Loucy (cell line): ENCODE data around the gene KMT2E.

Source experiments
- H2AFZ ChIP-seq: fragments of 200-600 bp; sonication (generic); 2 replicates; pipeline ENCODE4 v1.6.0; 2016; ENCODE audit warnings: antibody characterized with exemption, mild to moderate bottlenecking, low read length, moderate library complexity
- H3F3A ChIP-seq: fragments of 200-600 bp; 2 replicates; pipeline ENCODE4 v1.6.0; 2016; ENCODE audit warnings: antibody characterized with exemption, low read depth, mild to moderate bottlenecking
- H3K27me3 ChIP-seq: fragments of 200-600 bp; sonication (generic); 2 replicates; pipeline ENCODE4 v1.6.1; 2014; ENCODE audit warnings: low read length, mild to moderate bottlenecking; ENCODE audit not compliant: insufficient read depth, poor library complexity, severe bottlenecking
- H3K36me3 ChIP-seq: fragments of 200-600 bp; sonication (generic); 2 replicates; pipeline ENCODE4 v1.6.1; 2016; ENCODE audit warnings: low read length; ENCODE audit not compliant: insufficient read depth
- H3K4me1 ChIP-seq: fragments of 200-600 bp; sonication (generic); 2 replicates; pipeline ENCODE4 v1.5.1; 2014; ENCODE audit warnings: low read length, mild to moderate bottlenecking; ENCODE audit not compliant: insufficient read depth, poor library complexity, severe bottlenecking
- H3K4me2 ChIP-seq: fragments of 200-600 bp; sonication (generic); 2 replicates; pipeline ENCODE4 v1.6.0; 2014; ENCODE audit warnings: antibody characterized with exemption, low read length, low read depth, mild to moderate bottlenecking; ENCODE audit not compliant: poor library complexity, severe bottlenecking
- H3K4me3 ChIP-seq: fragments of 200-600 bp; sonication (generic); 2 replicates; pipeline ENCODE4 v1.5.1; 2014; ENCODE audit warnings: low read length, mild to moderate bottlenecking, mixed read lengths; ENCODE audit not compliant: poor library complexity, severe bottlenecking
- H3K79me2 ChIP-seq: fragments of 200-600 bp; sonication (generic); 2 replicates; pipeline ENCODE4 v1.6.1; 2014; ENCODE audit warnings: low read length; ENCODE audit not compliant: insufficient read depth
- H3K9ac ChIP-seq: fragments of 200-600 bp; sonication (generic); 2 replicates; pipeline ENCODE4 v1.6.0; 2014; ENCODE audit warnings: mild to moderate bottlenecking, low read depth, low read length, moderate library complexity; ENCODE audit not compliant: poor library complexity, severe bottlenecking
- H3K9me2 ChIP-seq: fragments of 200-600 bp; sonication (generic); replicated peaks from 2 replicates; pipeline ENCODE4 v1.6.1; 2016; ENCODE audit warnings: low read depth, low read length, mixed read lengths
- H3K9me3 ChIP-seq: fragments of 200-600 bp; sonication (generic); 2 replicates; pipeline ENCODE4 v1.6.1; 2014; ENCODE audit warnings: mild to moderate bottlenecking, antibody characterized with exemption, low read length, low read depth; ENCODE audit not compliant: insufficient read depth
- H4K20me1 ChIP-seq: fragments of 200-600 bp; sonication (generic); 2 replicates; pipeline ENCODE4 v1.6.0; 2014; ENCODE audit warnings: antibody characterized with exemption, low read length, mild to moderate bottlenecking; ENCODE audit not compliant: insufficient read depth, poor library complexity, severe bottlenecking
- EZH2phosphoT487 ChIP-seq: fragments of 200-600 bp; IDR thresholded peaks from 2 replicates; pipeline ENCODE4 v1.6.1; 2018; ENCODE audit warnings: antibody characterized with exemption, mild to moderate bottlenecking, moderate library complexity, borderline replicate concordance
- TF ChIP-seq, protein P1 (sequence below): fragments of 200-600 bp; sonication (generic); conservative IDR thresholded peaks from 2 replicates; pipeline ENCODE4 v1.5.1; 2014; ENCODE audit warnings: mild to moderate bottlenecking, antibody characterized with exemption, low read length

KMT2E gene

DNA sequence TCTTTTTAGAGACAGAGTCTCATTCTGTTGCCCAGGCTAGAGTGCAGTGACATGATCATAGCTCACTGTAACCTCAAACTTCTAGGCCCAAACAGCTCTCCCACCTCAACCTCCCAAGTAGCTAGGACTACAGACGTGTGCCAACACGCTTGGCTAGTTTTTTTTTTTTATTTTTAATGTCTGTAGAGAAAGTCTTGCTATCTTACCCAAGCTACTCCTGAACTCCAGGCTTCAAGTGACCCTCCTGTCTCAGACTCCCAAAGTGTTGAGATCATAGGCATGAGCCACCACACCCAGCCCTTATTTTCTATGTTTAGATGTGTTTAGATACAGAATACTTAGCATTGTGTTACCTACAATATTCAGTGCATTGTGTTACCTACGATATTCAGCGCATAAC lies 46.4 kb downstream of the KMT2E start:
- no peak overlapping the region for H3K4me2 ChIP-seq
- peaks cover 86% of the 10 kb centered on the region for H3K36me3 ChIP-seq
- H3K27me3 ChIP-seq, result no peaks in the 10 kb centered on the region
- no peak overlapping the region for H2AFZ ChIP-seq
- H3K9me2 ChIP-seq, result no peaks in the 10 kb centered on the region
- H3K9me3 ChIP-seq, result no peaks in the 10 kb centered on the region
- no peaks in the 10 kb centered on the region for H3F3A ChIP-seq
- H3K79me2 ChIP-seq, result peaks cover 85% of the 10 kb centered on the region
- H3K4me1 ChIP-seq, result no peaks in the 10 kb centered on the region
- H3K4me3 ChIP-seq, result no peak overlapping the region
- TF ChIP-seq, protein P1, sequence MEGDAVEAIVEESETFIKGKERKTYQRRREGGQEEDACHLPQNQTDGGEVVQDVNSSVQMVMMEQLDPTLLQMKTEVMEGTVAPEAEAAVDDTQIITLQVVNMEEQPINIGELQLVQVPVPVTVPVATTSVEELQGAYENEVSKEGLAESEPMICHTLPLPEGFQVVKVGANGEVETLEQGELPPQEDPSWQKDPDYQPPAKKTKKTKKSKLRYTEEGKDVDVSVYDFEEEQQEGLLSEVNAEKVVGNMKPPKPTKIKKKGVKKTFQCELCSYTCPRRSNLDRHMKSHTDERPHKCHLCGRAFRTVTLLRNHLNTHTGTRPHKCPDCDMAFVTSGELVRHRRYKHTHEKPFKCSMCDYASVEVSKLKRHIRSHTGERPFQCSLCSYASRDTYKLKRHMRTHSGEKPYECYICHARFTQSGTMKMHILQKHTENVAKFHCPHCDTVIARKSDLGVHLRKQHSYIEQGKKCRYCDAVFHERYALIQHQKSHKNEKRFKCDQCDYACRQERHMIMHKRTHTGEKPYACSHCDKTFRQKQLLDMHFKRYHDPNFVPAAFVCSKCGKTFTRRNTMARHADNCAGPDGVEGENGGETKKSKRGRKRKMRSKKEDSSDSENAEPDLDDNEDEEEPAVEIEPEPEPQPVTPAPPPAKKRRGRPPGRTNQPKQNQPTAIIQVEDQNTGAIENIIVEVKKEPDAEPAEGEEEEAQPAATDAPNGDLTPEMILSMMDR, result no peak
- no peak for TF ChIP-seq EZH2phosphoT487
- no peak overlapping the region for H3K9ac ChIP-seq
- H4K20me1 ChIP-seq, result peaks cover 89% of the 10 kb centered on the region

DNA sequence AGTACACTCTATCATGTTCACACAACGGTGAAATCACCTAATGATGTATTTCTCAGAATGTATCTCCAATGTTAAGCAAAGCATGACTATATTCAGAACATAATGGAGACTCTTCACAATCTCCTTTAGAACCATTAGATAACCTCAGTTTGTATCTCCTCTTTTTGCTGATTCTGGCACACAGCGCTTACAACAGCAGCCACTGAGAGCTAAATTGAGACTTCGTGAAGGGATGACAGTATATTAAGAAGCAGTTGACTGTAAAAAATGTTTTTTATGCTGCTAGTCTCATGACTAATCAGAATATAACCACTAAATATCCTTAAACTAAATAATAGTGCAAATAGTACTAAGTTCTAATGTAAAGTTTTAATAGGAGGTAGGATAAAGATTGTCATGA lies 46.9 kb downstream of the KMT2E start:
- H3K4me1 ChIP-seq, result no peaks in the 10 kb centered on the region
- peaks cover 85% of the 10 kb centered on the region for H3K79me2 ChIP-seq
- no peak overlapping the region for H3K4me2 ChIP-seq
- peaks cover 86% of the 10 kb centered on the region for H3K36me3 ChIP-seq
- H3K27me3 ChIP-seq, result no peaks in the 10 kb centered on the region
- no peaks in the 10 kb centered on the region for H3K9me2 ChIP-seq
- H3K4me3 ChIP-seq, result no peak overlapping the region
- H2AFZ ChIP-seq, result no peak overlapping the region
- no peaks in the 10 kb centered on the region for H3K9me3 ChIP-seq
- TF ChIP-seq, protein P1, result no peak
- no peak for TF ChIP-seq EZH2phosphoT487
- peaks cover 88% of the 10 kb centered on the region for H4K20me1 ChIP-seq
- no peaks in the 10 kb centered on the region for H3F3A ChIP-seq
- no peak overlapping the region for H3K9ac ChIP-seq

DNA sequence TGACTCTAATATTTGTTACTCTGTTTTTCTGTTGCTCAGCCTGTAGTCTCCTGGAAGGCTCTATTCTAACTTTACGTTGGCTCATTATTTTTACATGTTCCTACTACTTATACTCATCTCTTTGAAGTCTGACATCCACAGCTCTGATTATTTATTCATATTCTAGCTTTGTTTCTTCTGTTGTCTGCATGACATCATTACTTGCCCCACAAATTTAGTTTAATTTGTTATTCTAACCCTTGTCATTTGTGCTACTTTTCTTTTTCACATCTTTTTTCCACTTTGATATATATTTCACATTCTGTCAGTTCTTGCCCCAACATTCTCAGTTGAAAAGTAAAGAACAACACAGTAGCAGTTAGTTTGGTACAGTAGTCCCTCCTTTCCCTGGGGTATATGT lies 51.1 kb downstream of the KMT2E start:
- H3F3A ChIP-seq, result no peaks in the 10 kb centered on the region
- no peaks in the 10 kb centered on the region for H3K9me2 ChIP-seq
- no peak overlapping the region for H3K4me2 ChIP-seq
- H3K4me1 ChIP-seq, result no peaks in the 10 kb centered on the region
- peaks cover 55% of the 10 kb centered on the region; the same call in 1 of the 2 replicates for H3K79me2 ChIP-seq
- peaks cover 93% of the 10 kb centered on the region for H3K36me3 ChIP-seq
- no peak overlapping the region for H3K9ac ChIP-seq
- TF ChIP-seq, protein P1, result no peak
- TF ChIP-seq EZH2phosphoT487, result no peak
- H3K27me3 ChIP-seq, result no peaks in the 10 kb centered on the region
- H2AFZ ChIP-seq, result no peak overlapping the region
- no peaks in the 10 kb centered on the region for H3K9me3 ChIP-seq
- peaks cover 54% of the 10 kb centered on the region for H4K20me1 ChIP-seq
- H3K4me3 ChIP-seq, result no peak overlapping the region
